ENCODE measurements around the gene LDLRAD4.

The LDLRAD4 gene

GRCh38 chr18:13181765-13182164, 36.8 kb upstream of the LDLRAD4 start:
- no peaks in the 10 kb centered on the region for H3K4me1 ChIP-seq
- no peaks in the 10 kb centered on the region for H3K27me3 ChIP-seq
- H3K9ac ChIP-seq = no peak overlapping the region
- H3K9me3 ChIP-seq = no peaks in the 10 kb centered on the region
- H3K4me3 ChIP-seq = no peak overlapping the region
- H3K36me3 ChIP-seq = no peaks in the 10 kb centered on the region
- H4K20me1 ChIP-seq = no peaks in the 10 kb centered on the region
- no peak overlapping the region for H3K4me2 ChIP-seq
- H3K27ac ChIP-seq = no peak overlapping the region
- TF ChIP-seq Cebpa-rat (IDR thresholded peaks at IDR 0.05) = no peak

DNA sequence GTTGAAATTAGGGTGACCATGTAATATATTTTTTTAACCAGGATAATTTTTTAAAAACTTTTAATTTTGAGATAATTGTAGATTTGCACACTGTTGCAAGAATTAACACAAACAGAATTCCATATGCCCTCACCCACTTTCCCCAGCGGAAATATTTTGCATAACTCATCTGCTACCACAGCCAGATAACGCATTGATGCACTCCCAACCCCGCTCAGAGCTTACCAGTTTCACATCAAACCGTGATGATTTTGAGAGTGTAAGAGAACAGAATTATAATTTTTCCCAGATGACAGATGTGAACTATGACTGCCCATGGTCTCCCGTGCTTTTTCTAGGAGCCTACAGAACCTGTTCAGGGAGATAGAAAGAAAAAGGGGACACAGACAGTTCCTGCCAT, 35.2 kb upstream of the LDLRAD4 start:
- no peaks in the 10 kb centered on the region for H3K36me3 ChIP-seq
- no peaks in the 10 kb centered on the region for H3K4me1 ChIP-seq
- no peak overlapping the region for H3K27ac ChIP-seq
- H3K9ac ChIP-seq = no peak overlapping the region
- no peak for TF ChIP-seq Cebpa-rat (IDR thresholded peaks at IDR 0.05)
- H3K27me3 ChIP-seq = no peaks in the 10 kb centered on the region
- no peak overlapping the region for H3K4me3 ChIP-seq
- H3K9me3 ChIP-seq = no peaks in the 10 kb centered on the region
- H4K20me1 ChIP-seq = no peaks in the 10 kb centered on the region
- H3K4me2 ChIP-seq = no peak overlapping the region

- TF ChIP-seq Cebpa-rat (IDR thresholded peaks at IDR 0.05) = no peak
- Histone ChIP-seq H3K36me3 (no peaks in the 10 kb centered on the region), H3K4me2 (no peak overlapping the region), H3K27me3 (no peaks in the 10 kb centered on the region), H4K20me1 (no peaks in the 10 kb centered on the region), H3K4me3 (no peak overlapping the region), H3K9ac (no peak overlapping the region), H3K9me3 (no peaks in the 10 kb centered on the region), H3K4me1 (no peaks in the 10 kb centered on the region), H3K27ac (no peak overlapping the region)
Observed at GRCh38 chr18:13183790-13184189, 34.8 kb upstream of the LDLRAD4 start.

DNA sequence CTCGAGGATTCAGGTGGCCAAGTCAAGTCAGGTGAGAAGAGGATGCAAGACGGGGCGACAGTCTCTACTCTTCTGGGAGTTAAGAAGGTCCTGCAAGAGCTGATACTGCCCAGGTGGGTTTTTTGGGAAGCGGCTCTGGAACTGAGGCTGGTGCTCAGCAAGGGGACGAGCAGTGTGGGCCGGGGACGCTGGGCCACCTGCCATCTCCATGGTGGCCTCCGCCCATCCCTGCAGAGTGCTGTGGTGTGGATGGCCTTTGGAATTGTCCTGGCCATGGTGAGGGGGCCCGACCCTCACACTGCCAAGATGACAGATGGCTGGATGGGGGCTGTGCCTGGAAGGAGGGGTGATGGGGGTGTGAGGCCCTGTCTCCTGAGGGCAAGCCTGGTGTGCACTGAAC, 34.2 kb upstream of the LDLRAD4 start:
- no peak overlapping the region for H3K9ac ChIP-seq
- no peak overlapping the region for H3K4me3 ChIP-seq
- H3K27ac ChIP-seq = no peak overlapping the region
- no peak for TF ChIP-seq Cebpa-rat (IDR thresholded peaks at IDR 0.05)
- H3K4me1 ChIP-seq = no peaks in the 10 kb centered on the region
- H3K4me2 ChIP-seq = no peak overlapping the region
- H3K36me3 ChIP-seq = no peaks in the 10 kb centered on the region
- no peaks in the 10 kb centered on the region for H4K20me1 ChIP-seq
- H3K9me3 ChIP-seq = no peaks in the 10 kb centered on the region
- no peaks in the 10 kb centered on the region for H3K27me3 ChIP-seq

- H3K27me3 ChIP-seq = no peaks in the 10 kb centered on the region
- no peaks in the 10 kb centered on the region for H3K9me3 ChIP-seq
- no peak overlapping the region for H3K27ac ChIP-seq
- TF ChIP-seq Cebpa-rat (IDR thresholded peaks at IDR 0.05) = no peak
- H3K4me3 ChIP-seq = no peak overlapping the region
- no peak overlapping the region for H3K9ac ChIP-seq
- no peaks in the 10 kb centered on the region for H4K20me1 ChIP-seq
- H3K4me1 ChIP-seq = no peaks in the 10 kb centered on the region
- H3K36me3 ChIP-seq = no peaks in the 10 kb centered on the region
- H3K4me2 ChIP-seq = no peak overlapping the region
Observed at GRCh38 chr18:13185675-13186198, 32.8 kb upstream of the LDLRAD4 start.

DNA sequence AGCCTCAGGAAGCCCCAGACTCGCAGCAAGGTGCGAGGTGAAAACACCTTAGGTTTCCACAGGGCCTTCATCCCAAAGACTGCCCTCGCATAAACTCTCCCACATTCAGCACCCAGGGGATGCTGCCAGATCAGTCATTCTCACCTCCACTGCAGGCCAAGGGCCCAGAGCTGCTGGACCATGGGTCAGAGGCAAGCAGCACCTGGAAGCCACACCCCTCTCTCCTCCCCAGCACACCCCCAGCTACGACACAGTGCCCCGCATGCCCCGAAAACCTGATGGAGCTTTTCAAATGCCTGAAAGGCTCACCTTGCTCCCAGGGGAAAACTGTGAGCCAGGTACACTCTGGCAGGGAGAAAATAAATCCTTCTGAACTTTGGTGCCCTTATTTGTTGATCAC, 31.9 kb upstream of the LDLRAD4 start:
- peaks cover 9% of the 10 kb centered on the region for H3K4me1 ChIP-seq
- no peak overlapping the region for H3K27ac ChIP-seq
- H3K27me3 ChIP-seq = no peaks in the 10 kb centered on the region
- H3K9ac ChIP-seq = no peak overlapping the region
- no peak overlapping the region for H3K4me2 ChIP-seq
- no peak overlapping the region for H3K4me3 ChIP-seq
- H4K20me1 ChIP-seq = no peaks in the 10 kb centered on the region
- H3K9me3 ChIP-seq = no peaks in the 10 kb centered on the region
- TF ChIP-seq Cebpa-rat (IDR thresholded peaks at IDR 0.05) = no peak
- H3K36me3 ChIP-seq = no peaks in the 10 kb centered on the region

DNA sequence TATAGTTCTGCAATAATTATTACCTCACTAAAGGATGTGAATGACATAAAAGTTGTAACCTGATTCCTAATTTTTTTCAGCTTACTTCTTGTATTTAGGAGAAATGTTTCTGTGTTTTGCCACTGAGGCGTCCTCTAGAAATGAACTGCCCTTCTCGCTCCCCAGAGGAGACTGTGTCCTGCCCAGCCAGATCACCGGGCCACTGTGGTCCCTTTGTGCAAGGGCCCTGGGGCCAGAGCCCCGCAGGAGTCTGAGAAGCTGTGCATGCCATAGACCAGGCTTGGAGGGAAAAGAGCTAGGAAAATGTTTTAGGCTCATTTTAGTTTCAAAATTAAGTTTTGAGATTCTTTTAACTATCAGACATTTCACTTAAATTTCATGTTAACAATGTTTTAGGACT, 31.1 kb upstream of the LDLRAD4 start:
- H3K4me1 ChIP-seq = peaks cover 11% of the 10 kb centered on the region
- no peaks in the 10 kb centered on the region for H3K36me3 ChIP-seq
- no peaks in the 10 kb centered on the region for H4K20me1 ChIP-seq
- H3K27ac ChIP-seq = no peak overlapping the region
- TF ChIP-seq Cebpa-rat (IDR thresholded peaks at IDR 0.05) = no peak
- H3K4me3 ChIP-seq = no peak overlapping the region
- no peaks in the 10 kb centered on the region for H3K27me3 ChIP-seq
- H3K4me2 ChIP-seq = no peak overlapping the region
- no peak overlapping the region for H3K9ac ChIP-seq
- H3K9me3 ChIP-seq = no peaks in the 10 kb centered on the region

- no peak overlapping the region for H3K9ac ChIP-seq
Observed at GRCh38 chr18:13191031-13191430, 27.5 kb upstream of the LDLRAD4 start.

GRCh38 chr18:13191779-13192178, 26.8 kb upstream of the LDLRAD4 start:
- H3K36me3 ChIP-seq = no peaks in the 10 kb centered on the region
- no peak overlapping the region for H3K27ac ChIP-seq
- no peak overlapping the region for H3K4me3 ChIP-seq
- H3K9me3 ChIP-seq = peaks cover 10% of the 10 kb centered on the region
- TF ChIP-seq Cebpa-rat (IDR thresholded peaks at IDR 0.05) = no peak
- no peak overlapping the region for H3K4me2 ChIP-seq
- H4K20me1 ChIP-seq = no peaks in the 10 kb centered on the region
- peaks cover 11% of the 10 kb centered on the region for H3K4me1 ChIP-seq
- H3K9ac ChIP-seq = no peak overlapping the region
- no peaks in the 10 kb centered on the region for H3K27me3 ChIP-seq

More at GRCh38 chr18:13191031-13191430, 27.5 kb upstream of the LDLRAD4 start:
- Histone ChIP-seq H3K36me3 (no peaks in the 10 kb centered on the region), H3K27ac (no peak overlapping the region), H3K4me3 (no peak overlapping the region), H3K9me3 (peaks cover 8% of the 10 kb centered on the region), H4K20me1 (no peaks in the 10 kb centered on the region), H3K27me3 (no peaks in the 10 kb centered on the region), H3K4me2 (peak overlapping the region; percentile 25; the same call in 1 of the 2 replicates), H3K4me1 (peaks cover 11% of the 10 kb centered on the region)
- no peak for TF ChIP-seq Cebpa-rat (IDR thresholded peaks at IDR 0.05)

DNA sequence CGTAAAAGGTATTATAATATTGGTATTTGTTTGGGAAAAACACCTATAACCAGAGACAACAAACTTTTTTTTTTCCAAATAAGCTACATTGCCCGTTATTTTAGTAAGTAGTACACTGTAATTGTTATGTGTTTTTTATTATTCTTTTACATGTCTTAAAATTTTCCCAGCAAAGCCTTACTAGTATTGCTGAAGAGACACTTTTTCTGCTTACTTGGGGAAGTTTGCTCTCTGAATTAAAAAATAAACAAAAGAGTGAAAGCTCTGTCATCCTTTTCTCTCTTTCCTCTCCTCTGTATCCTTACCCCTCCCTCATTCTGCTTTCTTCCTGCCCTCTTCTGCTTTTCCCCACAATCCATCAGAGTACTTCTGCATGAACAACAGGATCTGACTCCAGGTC, 25.6 kb upstream of the LDLRAD4 start:
- peaks cover 11% of the 10 kb centered on the region for H3K4me1 ChIP-seq
- no peak overlapping the region for H3K4me2 ChIP-seq
- no peak overlapping the region for H3K9ac ChIP-seq
- no peak for TF ChIP-seq Cebpa-rat (IDR thresholded peaks at IDR 0.05)
- peaks cover 10% of the 10 kb centered on the region for H3K9me3 ChIP-seq
- no peak overlapping the region for H3K27ac ChIP-seq
- H3K4me3 ChIP-seq = no peak overlapping the region
- no peaks in the 10 kb centered on the region for H3K27me3 ChIP-seq
- no peaks in the 10 kb centered on the region for H3K36me3 ChIP-seq
- H4K20me1 ChIP-seq = no peaks in the 10 kb centered on the region

DNA sequence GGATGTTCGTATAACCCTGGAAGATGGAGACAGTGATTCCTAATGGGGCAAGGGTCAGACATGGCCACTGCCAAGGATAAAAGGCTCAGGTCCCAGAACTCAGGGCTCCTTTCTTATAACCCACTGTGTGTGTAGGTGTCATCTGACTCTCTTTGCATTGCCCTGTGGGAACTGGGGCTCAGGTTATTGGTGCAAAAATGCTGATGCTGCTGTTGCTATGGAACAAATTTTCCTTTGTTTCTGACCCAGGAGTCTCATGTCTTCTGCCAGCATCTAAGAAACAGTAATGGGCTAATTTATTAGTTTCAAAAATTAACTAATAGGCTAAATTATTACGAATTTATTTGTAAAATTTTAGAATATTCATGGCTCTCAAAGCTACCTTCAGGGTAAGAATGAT, 24.3 kb upstream of the LDLRAD4 start:
- Histone ChIP-seq H3K9me3 (peaks cover 21% of the 10 kb centered on the region), H3K27ac (no peak overlapping the region), H3K36me3 (no peaks in the 10 kb centered on the region), H3K4me2 (no peak overlapping the region), H3K4me3 (no peak overlapping the region), H3K4me1 (peaks cover 11% of the 10 kb centered on the region), H4K20me1 (no peaks in the 10 kb centered on the region), H3K27me3 (no peaks in the 10 kb centered on the region), H3K9ac (no peak overlapping the region)
- no peak for TF ChIP-seq Cebpa-rat (IDR thresholded peaks at IDR 0.05)

All from BLaER1 (cell line).